ENCODE data around the gene AAK1.
"Not testable (repeated sequence)": the region's sequence is repeated elsewhere in the genome, so short reads cannot be mapped to it uniquely, and the experiment has no call there.

The AAK1 gene

GRCh38 chr2:69643602-69644505 is at the start of gene AAK1:
AAK1 (minus strand) TSS chr2:69643739; CDS start chr2:69643040, 699 bp downstream.
- DNase-seq (ENCODE audit: low spot score): peak; percentile 83

GRCh38 chr2:69692424-69692823 is 48.9 kb upstream of the AAK1 start:
- no peak for DNase-seq (ENCODE audit: low spot score)

DNA sequence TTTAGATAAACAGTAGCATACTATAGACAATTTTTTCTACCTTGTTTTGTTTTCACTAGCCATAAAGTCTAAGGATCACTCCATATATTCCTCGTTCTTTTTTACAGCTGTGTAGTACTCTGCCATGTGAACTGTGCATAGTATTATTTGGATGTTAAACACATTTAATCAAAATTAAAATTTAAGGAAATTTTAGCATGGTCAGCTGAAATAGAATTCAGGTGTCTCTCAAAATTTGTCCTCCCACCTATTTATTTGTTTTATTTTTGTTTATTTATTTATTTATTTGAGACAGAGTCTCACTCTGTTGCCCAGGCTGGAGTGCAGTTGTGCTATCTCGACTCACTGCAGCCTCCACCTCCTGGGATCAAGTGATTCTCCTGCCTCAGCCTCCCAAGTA is 46.4 kb upstream of the AAK1 start:
- no peak for DNase-seq (ENCODE audit: low spot score)

GRCh38 chr2:69689466-69689865 is 45.9 kb upstream of the AAK1 start:
- DNase-seq (ENCODE audit: low spot score): peak; percentile 10

- no peak for DNase-seq (ENCODE audit: low spot score)
These were observed 44.6 kb upstream of the AAK1 start for GRCh38 chr2:69687971-69688611.

GRCh38 chr2:69686813-69687212 is 43.3 kb upstream of the AAK1 start:
- DNase-seq (ENCODE audit: low spot score): no peak

- no peak for DNase-seq (ENCODE audit: low spot score)
These were observed 41.9 kb upstream of the AAK1 start for GRCh38 chr2:69685321-69686048.

DNA sequence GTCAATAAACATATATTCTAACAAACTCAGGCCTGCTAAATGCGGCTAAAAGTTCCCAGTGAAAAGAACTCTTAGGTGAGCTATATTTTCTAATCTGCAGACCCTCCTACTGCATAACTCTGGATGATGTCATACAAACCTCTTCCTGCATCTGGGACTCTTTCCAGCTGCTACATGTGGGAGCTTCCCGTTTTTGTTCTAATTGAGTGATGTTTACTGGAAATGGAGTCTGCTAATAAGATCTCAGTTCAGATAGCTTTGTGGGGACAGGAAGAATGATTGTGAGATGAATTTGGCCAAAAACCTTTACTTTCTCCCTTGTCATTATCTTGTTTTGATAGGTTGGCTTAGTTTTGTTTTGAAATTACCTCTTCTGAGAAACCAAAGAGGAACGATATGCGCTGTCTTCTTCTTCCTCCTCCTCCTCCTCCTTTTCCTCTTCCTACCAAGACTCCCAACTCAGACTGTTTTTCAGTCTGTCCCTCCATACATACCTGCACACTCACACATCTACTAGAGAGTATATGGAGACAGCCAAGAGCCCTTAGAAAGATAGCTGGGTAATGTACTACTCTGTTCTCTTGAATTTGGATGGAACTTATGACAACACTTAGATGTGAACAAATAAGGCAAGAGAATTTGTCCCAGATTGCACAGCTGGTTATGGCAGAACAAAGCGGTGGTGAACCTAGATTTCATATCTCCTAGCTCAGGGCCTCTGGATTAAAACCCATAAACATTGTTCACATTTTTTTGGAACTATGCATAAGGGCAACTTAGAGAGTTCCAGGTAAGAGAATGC is 39.8 kb upstream of the AAK1 start:
- DNase-seq (ENCODE audit: low spot score): no peak

GRCh38 chr2:69682525-69682924 is 39.0 kb upstream of the AAK1 start:
- DNase-seq (ENCODE audit: low spot score): no peak

DNA sequence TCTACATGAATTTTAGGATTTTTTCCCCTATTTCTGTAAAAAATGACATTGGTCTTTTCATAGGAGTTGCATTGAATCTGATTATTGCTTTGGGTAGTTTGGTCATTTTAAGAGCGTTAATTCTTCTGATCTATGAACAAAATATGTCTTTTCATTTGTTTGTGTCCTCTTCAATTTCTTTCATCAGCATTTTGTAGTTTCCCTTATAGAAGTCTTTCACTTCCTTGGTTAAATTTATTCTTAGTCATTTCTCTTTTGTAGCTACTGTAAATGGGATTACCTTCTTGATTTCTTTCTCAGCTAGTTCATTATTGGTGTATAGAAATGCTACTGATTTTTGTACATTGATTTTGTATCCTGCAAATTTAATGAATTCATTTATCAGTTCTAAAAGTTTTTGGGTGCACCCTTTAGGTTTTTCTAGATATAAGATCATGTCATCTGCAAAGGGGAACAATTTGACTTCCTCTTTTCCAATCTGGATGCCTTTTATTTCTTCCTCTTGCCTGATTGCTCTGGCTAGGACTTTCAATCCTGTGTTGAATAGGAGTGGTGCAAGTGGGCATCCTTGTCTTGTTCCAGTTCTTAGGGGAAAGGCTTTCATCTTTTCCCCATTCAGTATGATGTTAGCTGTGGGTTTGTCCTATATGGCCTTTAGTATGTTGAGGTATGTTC is 36.6 kb upstream of the AAK1 start:
- DNase-seq (ENCODE audit: low spot score): no peak

DNA sequence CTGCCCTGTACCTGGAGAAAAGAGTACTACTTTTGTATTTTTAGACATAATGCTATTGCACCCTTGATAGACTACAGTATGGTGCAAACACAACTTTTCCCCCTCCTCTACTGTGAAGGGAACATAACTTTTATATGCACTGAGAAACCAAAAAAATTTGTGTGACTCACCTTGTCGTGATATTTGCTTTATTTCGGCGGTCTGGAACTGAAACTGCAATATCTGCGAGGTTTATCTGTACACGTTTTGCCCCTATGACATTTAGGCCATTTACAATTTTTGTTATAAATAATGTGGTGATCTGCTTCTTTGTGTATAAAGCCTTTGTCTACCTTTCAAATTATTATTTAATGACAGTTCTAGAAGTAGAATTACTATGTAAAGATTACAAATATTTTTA is 34.4 kb upstream of the AAK1 start:
- no peak for DNase-seq (ENCODE audit: low spot score)

- DNase-seq (ENCODE audit: low spot score): no peak
These were observed 32.6 kb upstream of the AAK1 start for GRCh38 chr2:69676146-69676545.

DNA sequence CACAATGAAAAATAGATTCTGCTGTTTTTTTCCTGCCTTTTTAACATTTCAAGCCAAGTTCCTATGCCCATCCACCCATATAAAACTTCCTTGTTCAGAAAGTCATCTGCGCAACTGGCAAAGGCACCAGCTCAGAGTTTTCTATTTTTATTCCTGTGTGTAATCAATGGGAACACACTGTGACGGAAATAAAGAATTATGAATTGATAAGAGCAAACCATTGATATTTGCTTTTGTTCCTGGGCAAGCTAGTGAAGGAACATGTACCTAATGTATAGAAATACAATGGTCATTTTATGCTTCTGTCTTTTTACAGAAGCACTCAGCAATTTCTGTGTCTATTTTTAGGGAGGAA is 30.8 kb upstream of the AAK1 start:
- no peak for DNase-seq (ENCODE audit: low spot score)

- DNase-seq (ENCODE audit: low spot score): not testable (repeated sequence)
These were observed 29.6 kb upstream of the AAK1 start for GRCh38 chr2:69673098-69673497.

- DNase-seq (ENCODE audit: low spot score): no peak
These were observed 26.1 kb upstream of the AAK1 start for GRCh38 chr2:69669666-69670065.

GRCh38 chr2:69668598-69668997 is 25.1 kb upstream of the AAK1 start:
- DNase-seq (ENCODE audit: low spot score): no peak

DNA sequence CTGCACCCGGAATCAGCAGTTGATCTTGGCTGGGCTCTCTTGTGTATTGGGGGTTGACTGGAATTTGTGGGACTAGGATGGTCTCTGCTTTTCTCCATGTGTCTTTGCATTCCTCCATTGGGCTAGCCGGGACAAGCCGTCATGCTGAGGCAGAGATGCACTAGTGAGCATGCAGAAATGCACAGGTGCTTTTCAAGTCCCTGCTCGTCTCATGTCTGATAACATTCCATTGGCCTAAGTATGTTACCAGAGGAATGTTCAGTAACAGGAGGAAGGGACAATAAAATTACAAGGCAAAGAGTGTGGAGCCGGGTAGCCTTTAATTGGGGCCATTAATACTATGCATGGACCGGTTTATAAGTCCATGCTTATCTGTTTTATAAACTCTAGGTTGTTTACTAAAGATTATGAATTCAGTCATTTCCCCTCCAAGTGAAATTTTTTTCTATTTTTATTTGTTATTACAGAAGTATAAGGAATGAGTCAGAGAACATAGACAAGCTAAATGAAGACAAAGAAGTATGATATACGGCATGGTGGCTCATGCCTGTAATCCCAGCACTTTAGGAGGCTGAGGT is 24.4 kb upstream of the AAK1 start:
- no peak for DNase-seq (ENCODE audit: low spot score)

- no peak for DNase-seq (ENCODE audit: low spot score)
These were observed 21.6 kb upstream of the AAK1 start for GRCh38 chr2:69665152-69665551.

DNA sequence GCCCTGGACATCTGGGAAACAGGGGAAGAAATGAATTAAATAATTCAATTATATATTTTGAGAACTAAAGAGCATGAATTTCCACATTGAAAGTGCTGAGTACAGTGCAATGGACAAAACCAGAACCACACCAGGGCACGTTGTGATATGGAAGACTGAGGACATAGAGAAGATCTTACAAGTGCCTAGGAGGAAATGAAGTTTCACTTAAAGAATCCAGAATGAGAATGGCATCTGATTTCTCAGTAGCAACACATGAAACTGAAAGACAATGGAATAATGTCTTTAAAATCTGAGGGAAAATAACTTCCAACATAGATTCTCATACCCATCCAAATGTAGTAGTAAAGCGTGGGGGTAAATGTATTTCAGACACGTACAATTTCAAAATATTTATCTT is 20.3 kb upstream of the AAK1 start:
- DNase-seq (ENCODE audit: low spot score): no peak

GRCh38 chr2:69662547-69662946 is 19.0 kb upstream of the AAK1 start:
- not testable (repeated sequence) for DNase-seq (ENCODE audit: low spot score)

DNA sequence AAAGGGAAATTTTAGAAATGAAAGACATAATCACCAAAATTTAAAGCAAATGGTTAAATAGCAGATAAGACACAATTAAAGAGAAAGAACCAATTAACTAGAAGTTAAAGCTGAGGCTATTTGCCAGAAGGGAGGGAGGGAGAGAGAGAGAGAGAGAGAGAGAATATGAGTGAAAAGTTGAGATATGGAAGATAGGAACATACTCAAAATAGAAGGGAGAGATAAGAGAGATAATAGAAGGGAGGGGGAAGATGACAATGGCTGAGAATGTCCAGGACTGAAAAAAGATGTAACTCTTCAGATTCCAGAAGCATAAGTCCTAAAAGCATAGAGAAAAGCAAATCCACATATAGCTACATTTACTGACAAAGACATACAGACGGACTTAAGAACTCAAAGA is 17.1 kb upstream of the AAK1 start:
- no peak for DNase-seq (ENCODE audit: low spot score)

All from CD4-positive, alpha-beta T cell treated with Interleukin-6 at 100 ng/mL for 8 hours (primary cell).